NCI-H128 (cell line): ENCODE data around the gene XG.

Experiments
- DNase-seq: peaks from one replicate; lab custom pipeline; 2025; ENCODE audit not compliant: unreplicated experiment; lab: John Stamatoyannopoulos, UW

The XG gene

GRCh38 chrX:2817036-2817435, 65.2 kb downstream of the XG start:
- no peak for DNase-seq

- DNase-seq = no peak
Observed at GRCh38 chrX:2819345-2820135, 67.7 kb downstream of the XG start.

- no peak for DNase-seq
Observed at GRCh38 chrX:2820136-2820771, 68.4 kb downstream of the XG start.

- no peak for DNase-seq
Observed at GRCh38 chrX:2823795-2824386, 72.1 kb downstream of the XG start.

GRCh38 chrX:2824886-2825285, 73.0 kb downstream of the XG start:
- DNase-seq = no peak

- DNase-seq = no peak
Observed at GRCh38 chrX:2828344-2828958, 76.6 kb downstream of the XG start, which contains the start of gene GYG2. GYG2 (plus strand) TSS chrX:2828930; CDS start chrX:2830189, 1,259 bp downstream.

- no peak for DNase-seq
Observed at GRCh38 chrX:2828959-2829411, 77.1 kb downstream of the XG start.

GRCh38 chrX:2829469-2830246, 77.8 kb downstream of the XG start:
- DNase-seq = no peak

GRCh38 chrX:2831471-2832228, 79.8 kb downstream of the XG start:
- no peak for DNase-seq

- no peak for DNase-seq
Observed at GRCh38 chrX:2837961-2838360, 86.1 kb downstream of the XG start.

- no peak for DNase-seq
Observed at GRCh38 chrX:2840961-2841360, 89.1 kb downstream of the XG start.

- DNase-seq = no peak
Observed at GRCh38 chrX:2841537-2841936, 89.7 kb downstream of the XG start.

GRCh38 chrX:2846992-2847391, 95.2 kb downstream of the XG start:
- no peak for DNase-seq

GRCh38 chrX:2848871-2849301, 97.0 kb downstream of the XG start:
- no peak for DNase-seq

- DNase-seq = no peak
Observed at GRCh38 chrX:2854918-2855317, 103.1 kb downstream of the XG start.

- no peak for DNase-seq
Observed at GRCh38 chrX:2855761-2856160, 103.9 kb downstream of the XG start.

- DNase-seq = no peak
Observed at GRCh38 chrX:2857566-2857965, 105.7 kb downstream of the XG start.

- DNase-seq = no peak
Observed at GRCh38 chrX:2859197-2859797, 107.5 kb downstream of the XG start.

GRCh38 chrX:2862404-2862803, 110.6 kb downstream of the XG start:
- DNase-seq = no peak

- DNase-seq = no peak
Observed at GRCh38 chrX:2863646-2864045, 111.8 kb downstream of the XG start.
